HEK293 (cell line): ENCODE measurements around the gene POLR2H.

Experiments used
- GLIS1 ChIP-seq: fragments of 450-650 bp; formaldehyde crosslinking; IDR thresholded peaks from 2 replicates; pipeline ENCODE4 v1.5.1; 2016; ENCODE audit warnings: missing biosample characterization, missing genetic modification characterization
- KLF8 ChIP-seq: fragments of 450-650 bp; formaldehyde crosslinking; IDR thresholded peaks from 2 replicates; pipeline ENCODE4 v1.5.1; 2016; ENCODE audit warnings: missing biosample characterization, missing genetic modification characterization
- PRDM1 ChIP-seq: fragments of 450-650 bp; formaldehyde crosslinking; IDR thresholded peaks from 2 replicates; pipeline ENCODE4; 2016; ENCODE audit warnings: missing biosample characterization, missing genetic modification characterization
- SETDB1 ChIP-seq: IDR thresholded peaks from one replicate; pipeline ENCODE4 v1.6.1; 2017; ENCODE audit warnings: mild to moderate bottlenecking, low read length, moderate library complexity, mixed read lengths; ENCODE audit not compliant: insufficient read length
- ZBTB10 ChIP-seq: fragments of 450-650 bp; formaldehyde crosslinking; IDR thresholded peaks from 2 replicates; pipeline ENCODE4 v1.5.1; 2016; ENCODE audit warnings: missing biosample characterization, missing genetic modification characterization
- ZBTB20 ChIP-seq: fragments of 450-650 bp; formaldehyde crosslinking; IDR thresholded peaks from 2 replicates; pipeline ENCODE4 v1.5.1; 2016; ENCODE audit warnings: missing biosample characterization, missing genetic modification characterization
- ZBTB48 ChIP-seq: fragments of 450-650 bp; formaldehyde crosslinking; IDR thresholded peaks from 2 replicates; pipeline ENCODE4 v1.5.1; 2016; ENCODE audit warnings: missing biosample characterization, missing genetic modification characterization
- ZBTB49 ChIP-seq: fragments of 450-650 bp; formaldehyde crosslinking; IDR thresholded peaks from 2 replicates; pipeline ENCODE4 v1.5.1; 2016; ENCODE audit warnings: missing biosample characterization, missing genetic modification characterization, low read depth
- ZBTB8A ChIP-seq: fragments of 450-650 bp; formaldehyde crosslinking; IDR thresholded peaks from 2 replicates; pipeline ENCODE4 v1.5.1; 2016; ENCODE audit warnings: missing biosample characterization, missing genetic modification characterization
- ZFP37 ChIP-seq: fragments of 450-650 bp; formaldehyde crosslinking; IDR thresholded peaks from 2 replicates; pipeline ENCODE4 v1.5.1; 2016; ENCODE audit warnings: missing biosample characterization, missing genetic modification characterization
- ZNF132 ChIP-seq: fragments of 450-650 bp; formaldehyde crosslinking; IDR thresholded peaks from 2 replicates; pipeline ENCODE4 v1.5.1; 2017; ENCODE audit warnings: missing biosample characterization, missing genetic modification characterization, borderline replicate concordance
- ZNF2 ChIP-seq: fragments of 450-650 bp; formaldehyde crosslinking; IDR thresholded peaks from 2 replicates; pipeline ENCODE4 v1.5.1; 2016; ENCODE audit warnings: missing biosample characterization, missing genetic modification characterization
- ZNF221 ChIP-seq: fragments of 450-650 bp; formaldehyde crosslinking; IDR thresholded peaks from 2 replicates; pipeline ENCODE4 v1.5.1; 2017; ENCODE audit warnings: missing biosample characterization, missing genetic modification characterization, borderline replicate concordance
- ZNF223 ChIP-seq: fragments of 450-650 bp; formaldehyde crosslinking; IDR thresholded peaks from 2 replicates; pipeline ENCODE4 v1.5.1; 2016; ENCODE audit warnings: missing biosample characterization, missing genetic modification characterization
- ZNF324 ChIP-seq: fragments of 450-650 bp; formaldehyde crosslinking; IDR thresholded peaks from 2 replicates; pipeline ENCODE4 v1.5.1; 2016; ENCODE audit warnings: missing biosample characterization, missing genetic modification characterization
- ZNF341 ChIP-seq: fragments of 450-650 bp; formaldehyde crosslinking; IDR thresholded peaks from 2 replicates; pipeline ENCODE4; 2016; ENCODE audit warnings: low read depth, missing biosample characterization, missing genetic modification characterization
- ZNF350 ChIP-seq: fragments of 450-650 bp; formaldehyde crosslinking; IDR thresholded peaks from 2 replicates; pipeline ENCODE4 v1.5.0; 2017; ENCODE audit warnings: missing biosample characterization, mild to moderate bottlenecking, missing genetic modification characterization
- ZNF571 ChIP-seq: fragments of 450-650 bp; formaldehyde crosslinking; IDR thresholded peaks from 2 replicates; pipeline ENCODE4 v1.5.0; 2017; ENCODE audit warnings: missing biosample characterization, missing genetic modification characterization
- ZNF600 ChIP-seq: fragments of 450-650 bp; formaldehyde crosslinking; IDR thresholded peaks from 2 replicates; pipeline ENCODE4 v1.5.1; 2016; ENCODE audit warnings: missing biosample characterization, missing genetic modification characterization
- ZNF626 ChIP-seq: fragments of 450-650 bp; sonication (Bioruptor Pico); formaldehyde crosslinking; IDR thresholded peaks from 2 replicates; pipeline ENCODE4 v1.5.1; 2018; ENCODE audit warnings: missing biosample characterization, missing genetic modification characterization, inconsistent platforms
- ZNF664 ChIP-seq: fragments of 450-650 bp; formaldehyde crosslinking; IDR thresholded peaks from 2 replicates; pipeline ENCODE4 v1.5.1; 2016; ENCODE audit warnings: missing biosample characterization, missing genetic modification characterization
- TF ChIP-seq, protein P1 (sequence below): fragments of 450-650 bp; formaldehyde crosslinking; IDR thresholded peaks from 2 replicates; pipeline ENCODE4 v1.5.1; 2017; ENCODE audit warnings: missing biosample characterization, missing genetic modification characterization
- TF ChIP-seq, protein P2 (sequence below): fragments of 450-650 bp; formaldehyde crosslinking; IDR thresholded peaks from 2 replicates; pipeline ENCODE4 v1.5.1; 2016; ENCODE audit warnings: missing biosample characterization, missing genetic modification characterization
- TF ChIP-seq, protein P3 (sequence below): fragments of 450-650 bp; formaldehyde crosslinking; IDR thresholded peaks from 2 replicates; pipeline ENCODE4 v1.5.1; 2016; ENCODE audit warnings: missing biosample characterization, missing genetic modification characterization, low read depth
- TF ChIP-seq, protein P4 (sequence below): fragments of 450-650 bp; formaldehyde crosslinking; IDR thresholded peaks from 2 replicates; pipeline ENCODE4 v1.5.1; 2017; ENCODE audit warnings: missing biosample characterization, missing genetic modification characterization

The POLR2H gene

GRCh38 chr3:184335661-184336546 is 25.6 kb upstream of the POLR2H start (continued):
- TF ChIP-seq, protein P1, sequence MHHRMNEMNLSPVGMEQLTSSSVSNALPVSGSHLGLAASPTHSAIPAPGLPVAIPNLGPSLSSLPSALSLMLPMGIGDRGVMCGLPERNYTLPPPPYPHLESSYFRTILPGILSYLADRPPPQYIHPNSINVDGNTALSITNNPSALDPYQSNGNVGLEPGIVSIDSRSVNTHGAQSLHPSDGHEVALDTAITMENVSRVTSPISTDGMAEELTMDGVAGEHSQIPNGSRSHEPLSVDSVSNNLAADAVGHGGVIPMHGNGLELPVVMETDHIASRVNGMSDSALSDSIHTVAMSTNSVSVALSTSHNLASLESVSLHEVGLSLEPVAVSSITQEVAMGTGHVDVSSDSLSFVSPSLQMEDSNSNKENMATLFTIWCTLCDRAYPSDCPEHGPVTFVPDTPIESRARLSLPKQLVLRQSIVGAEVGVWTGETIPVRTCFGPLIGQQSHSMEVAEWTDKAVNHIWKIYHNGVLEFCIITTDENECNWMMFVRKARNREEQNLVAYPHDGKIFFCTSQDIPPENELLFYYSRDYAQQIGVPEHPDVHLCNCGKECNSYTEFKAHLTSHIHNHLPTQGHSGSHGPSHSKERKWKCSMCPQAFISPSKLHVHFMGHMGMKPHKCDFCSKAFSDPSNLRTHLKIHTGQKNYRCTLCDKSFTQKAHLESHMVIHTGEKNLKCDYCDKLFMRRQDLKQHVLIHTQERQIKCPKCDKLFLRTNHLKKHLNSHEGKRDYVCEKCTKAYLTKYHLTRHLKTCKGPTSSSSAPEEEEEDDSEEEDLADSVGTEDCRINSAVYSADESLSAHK: 0 out of 2 replicates have a peak, but pooled peaks have one; percentile 17
- 0 out of 2 replicates have a peak, but pooled peaks have one; percentile 38 for TF ChIP-seq ZBTB10 (tag by site-specific recombination)
- no peak for TF ChIP-seq ZNF664 (tag by site-specific recombination)
- TF ChIP-seq, protein P2, sequence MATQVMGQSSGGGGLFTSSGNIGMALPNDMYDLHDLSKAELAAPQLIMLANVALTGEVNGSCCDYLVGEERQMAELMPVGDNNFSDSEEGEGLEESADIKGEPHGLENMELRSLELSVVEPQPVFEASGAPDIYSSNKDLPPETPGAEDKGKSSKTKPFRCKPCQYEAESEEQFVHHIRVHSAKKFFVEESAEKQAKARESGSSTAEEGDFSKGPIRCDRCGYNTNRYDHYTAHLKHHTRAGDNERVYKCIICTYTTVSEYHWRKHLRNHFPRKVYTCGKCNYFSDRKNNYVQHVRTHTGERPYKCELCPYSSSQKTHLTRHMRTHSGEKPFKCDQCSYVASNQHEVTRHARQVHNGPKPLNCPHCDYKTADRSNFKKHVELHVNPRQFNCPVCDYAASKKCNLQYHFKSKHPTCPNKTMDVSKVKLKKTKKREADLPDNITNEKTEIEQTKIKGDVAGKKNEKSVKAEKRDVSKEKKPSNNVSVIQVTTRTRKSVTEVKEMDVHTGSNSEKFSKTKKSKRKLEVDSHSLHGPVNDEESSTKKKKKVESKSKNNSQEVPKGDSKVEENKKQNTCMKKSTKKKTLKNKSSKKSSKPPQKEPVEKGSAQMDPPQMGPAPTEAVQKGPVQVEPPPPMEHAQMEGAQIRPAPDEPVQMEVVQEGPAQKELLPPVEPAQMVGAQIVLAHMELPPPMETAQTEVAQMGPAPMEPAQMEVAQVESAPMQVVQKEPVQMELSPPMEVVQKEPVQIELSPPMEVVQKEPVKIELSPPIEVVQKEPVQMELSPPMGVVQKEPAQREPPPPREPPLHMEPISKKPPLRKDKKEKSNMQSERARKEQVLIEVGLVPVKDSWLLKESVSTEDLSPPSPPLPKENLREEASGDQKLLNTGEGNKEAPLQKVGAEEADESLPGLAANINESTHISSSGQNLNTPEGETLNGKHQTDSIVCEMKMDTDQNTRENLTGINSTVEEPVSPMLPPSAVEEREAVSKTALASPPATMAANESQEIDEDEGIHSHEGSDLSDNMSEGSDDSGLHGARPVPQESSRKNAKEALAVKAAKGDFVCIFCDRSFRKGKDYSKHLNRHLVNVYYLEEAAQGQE (tag by site-specific recombination): no peak
- peak; percentile 70 for TF ChIP-seq ZNF341 (tag by site-specific recombination)
- no peak for TF ChIP-seq ZBTB49 (tag by site-specific recombination)
- peak; percentile 90; the same call in 1 of the 2 replicates for TF ChIP-seq KLF8 (tag by site-specific recombination)
- TF ChIP-seq ZNF132 (tag by site-specific recombination): no peak
- TF ChIP-seq ZFP37: no peak; the same call in 1 of the 2 replicates
- TF ChIP-seq ZNF324 (tag by site-specific recombination): 0 out of 2 replicates have a peak, but pooled peaks have one; percentile 44
- TF ChIP-seq ZNF600: peak; percentile 81; the same call in 1 of the 2 replicates
- no peak for TF ChIP-seq ZNF626 (tag by site-specific recombination)
- no peak for TF ChIP-seq ZNF223
- no peak for TF ChIP-seq ZBTB48 (tag by site-specific recombination)
- TF ChIP-seq ZNF350: no peak
- TF ChIP-seq, protein P3, sequence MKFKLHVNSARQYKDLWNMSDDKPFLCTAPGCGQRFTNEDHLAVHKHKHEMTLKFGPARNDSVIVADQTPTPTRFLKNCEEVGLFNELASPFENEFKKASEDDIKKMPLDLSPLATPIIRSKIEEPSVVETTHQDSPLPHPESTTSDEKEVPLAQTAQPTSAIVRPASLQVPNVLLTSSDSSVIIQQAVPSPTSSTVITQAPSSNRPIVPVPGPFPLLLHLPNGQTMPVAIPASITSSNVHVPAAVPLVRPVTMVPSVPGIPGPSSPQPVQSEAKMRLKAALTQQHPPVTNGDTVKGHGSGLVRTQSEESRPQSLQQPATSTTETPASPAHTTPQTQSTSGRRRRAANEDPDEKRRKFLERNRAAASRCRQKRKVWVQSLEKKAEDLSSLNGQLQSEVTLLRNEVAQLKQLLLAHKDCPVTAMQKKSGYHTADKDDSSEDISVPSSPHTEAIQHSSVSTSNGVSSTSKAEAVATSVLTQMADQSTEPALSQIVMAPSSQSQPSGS (tag by site-specific recombination): peak; percentile 96
- TF ChIP-seq PRDM1: no peak; the same call in 1 of the 2 replicates
- peak; percentile 64; the same call in 1 of the 2 replicates for TF ChIP-seq ZBTB8A
- TF ChIP-seq ZNF571 (tag by site-specific recombination): no peak
- TF ChIP-seq SETDB1: no peak
- TF ChIP-seq GLIS1: peak; percentile 30; the same call in 1 of the 2 replicates
- TF ChIP-seq ZBTB20: peak; percentile 34; the same call in 1 of the 2 replicates
- TF ChIP-seq ZNF2 (tag by site-specific recombination): peak; percentile 9; the same call in 1 of the 2 replicates
- TF ChIP-seq ZNF221 (tag by site-specific recombination): no peak
- TF ChIP-seq, protein P4, sequence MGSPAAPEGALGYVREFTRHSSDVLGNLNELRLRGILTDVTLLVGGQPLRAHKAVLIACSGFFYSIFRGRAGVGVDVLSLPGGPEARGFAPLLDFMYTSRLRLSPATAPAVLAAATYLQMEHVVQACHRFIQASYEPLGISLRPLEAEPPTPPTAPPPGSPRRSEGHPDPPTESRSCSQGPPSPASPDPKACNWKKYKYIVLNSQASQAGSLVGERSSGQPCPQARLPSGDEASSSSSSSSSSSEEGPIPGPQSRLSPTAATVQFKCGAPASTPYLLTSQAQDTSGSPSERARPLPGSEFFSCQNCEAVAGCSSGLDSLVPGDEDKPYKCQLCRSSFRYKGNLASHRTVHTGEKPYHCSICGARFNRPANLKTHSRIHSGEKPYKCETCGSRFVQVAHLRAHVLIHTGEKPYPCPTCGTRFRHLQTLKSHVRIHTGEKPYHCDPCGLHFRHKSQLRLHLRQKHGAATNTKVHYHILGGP (tag by site-specific recombination): no peak
- TF ChIP-seq, all 188 proteins: peak for 41
